Renal cortex interstitium (tissue), 11 donors: ENCODE data around the gene RHOXF2. TPM values are rescaled to one million over a fixed set of nuclear protein-coding genes. Genes with fewer than 3 reads are reported as not detected.
"Not testable (repeated sequence)": the region's sequence is repeated elsewhere in the genome, so short reads cannot be mapped to it uniquely, and the experiment has no call there.

Experiments
- DNase-seq, 11 donors: peaks; one replicate each; pipeline ENCODE4 v3.0.0-alpha.2; 2013; ENCODE audit warnings: low read depth in 9 of 11, low spot score in 4 of 11; ENCODE audit errors: extremely low read depth in 1 of 11
- polyA plus RNA-seq, 3 donors: library from polyadenylated mRNA; unstranded; fragments of 120-200 nt; gene quantifications; one replicate each; pipeline ENCODE4 v1.2.1, GENCODE V29; 2013; ENCODE audit not compliant: insufficient read length in 3 of 3

Gene RHOXF2
- polyA plus RNA-seq, 3 donors = 0.06 to 0.18 TPM; not detected in 1

- DNase-seq = not testable (repeated sequence)
Measured at GRCh38 chrX:120193720-120194119, 35.3 kb downstream of the RHOXF2 start.

GRCh38 chrX:120195786-120196185 lies 37.4 kb downstream of the RHOXF2 start:
- not testable (repeated sequence) for DNase-seq

DNA sequence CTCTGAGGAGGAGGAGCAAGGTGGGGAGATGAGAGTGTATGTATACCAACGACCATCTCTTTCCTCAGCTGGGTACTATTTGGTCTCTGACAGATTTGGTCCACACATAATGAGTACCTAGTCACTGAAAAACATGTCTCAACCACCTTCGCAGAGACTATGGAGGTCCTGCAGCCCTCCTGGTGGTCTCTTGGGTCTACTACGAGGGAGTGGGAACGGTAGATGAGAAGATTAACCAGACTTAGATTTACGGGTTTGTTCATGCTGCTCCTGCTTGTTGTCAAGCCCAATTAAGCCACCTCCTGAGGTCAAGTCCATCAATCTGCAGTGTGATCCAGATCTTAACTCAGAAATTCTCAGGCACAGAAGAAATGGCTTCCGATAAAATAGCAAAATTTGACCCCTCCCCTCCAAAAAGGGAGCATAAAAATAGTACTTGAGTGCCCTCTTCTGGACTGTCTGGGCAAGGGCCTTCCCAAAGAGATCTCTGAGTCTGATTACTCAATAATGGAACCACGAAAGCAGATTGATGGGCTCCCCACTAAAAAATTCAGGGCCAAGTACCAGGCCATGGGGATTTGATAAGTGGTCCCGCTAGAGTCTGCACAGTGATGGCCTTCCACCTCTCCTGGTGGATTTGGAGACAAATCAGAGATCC lies 38.3 kb downstream of the RHOXF2 start:
- DNase-seq = not testable (repeated sequence)

GRCh38 chrX:120200851-120201250 lies 42.4 kb downstream of the RHOXF2 start:
- DNase-seq = no peak

GRCh38 chrX:120205816-120206753 lies 47.7 kb downstream of the RHOXF2 start:
- no peak for DNase-seq

GRCh38 chrX:120207009-120207605 lies 48.7 kb downstream of the RHOXF2 start:
- peak in 6 of 11 donors; percentile 1 to 26 (median 18) for DNase-seq

DNA sequence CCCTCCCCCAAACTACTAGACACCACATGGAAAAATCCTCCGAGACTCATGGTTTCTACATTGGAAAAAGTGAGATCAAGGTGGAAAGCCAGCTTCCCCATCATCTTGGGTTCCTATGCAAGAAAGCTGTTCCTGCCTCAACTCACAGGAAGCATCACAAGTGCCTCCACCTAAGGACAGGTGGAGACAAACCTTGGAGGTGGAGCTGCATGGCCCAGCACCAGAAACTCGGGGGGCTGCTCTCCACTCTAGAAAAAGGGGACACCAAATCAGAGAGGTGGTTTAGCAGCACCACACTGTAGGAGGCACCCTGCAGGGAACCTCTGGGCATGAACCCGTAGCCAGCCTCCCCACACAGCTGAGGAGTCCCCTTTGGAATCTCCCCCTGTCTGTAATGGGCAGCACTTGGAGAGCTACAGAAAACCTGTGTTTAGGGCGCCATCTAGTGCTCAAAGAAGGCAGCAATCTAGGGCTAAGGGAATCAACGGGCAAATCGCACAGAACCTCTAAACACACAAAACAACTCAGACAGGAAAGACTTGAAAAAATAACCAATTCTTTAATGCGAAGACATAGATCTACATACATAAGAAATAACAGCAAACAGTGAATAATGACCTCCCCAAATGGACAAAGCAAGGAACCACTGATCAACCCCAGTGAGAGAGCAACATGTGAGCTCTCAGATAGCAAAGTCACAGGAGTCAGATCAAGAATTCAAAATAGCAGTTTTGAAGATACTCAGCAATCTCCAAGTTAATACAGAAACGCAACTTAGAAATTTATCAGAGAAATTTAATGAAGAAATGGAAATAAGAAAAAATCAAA lies 55.2 kb downstream of the RHOXF2 start:
- peak; percentile 25 to 65 (median 42) for DNase-seq

Other genes starting within 250 kb of the RHOXF2 start
- 10 to 100 TPM; 13.4 to 15.6 (median 15.0) TPM for gene NKAP, start 214.9 kb upstream of the RHOXF2 start, polyA plus RNA-seq
- under 1 TPM in 1 of 3 donors, not detected in 2; 0.11 TPM for gene RHOXF2B, start 80.9 kb upstream of the RHOXF2 start, polyA plus RNA-seq
- 1 to 10 TPM in 2 of 3 donors, under 1 TPM in 1; 0.17 to 3.1 (median 1.0) TPM for gene RHOXF1, start 42.7 kb upstream of the RHOXF2 start, polyA plus RNA-seq
- gene ZBTB33, start 92.2 kb downstream of the RHOXF2 start, polyA plus RNA-seq = 10 to 100 TPM; 22.8 to 27.8 (median 25.8) TPM
- under 1 TPM; 0.22 to 0.63 (median 0.27) TPM for gene TMEM255A, start 152.8 kb downstream of the RHOXF2 start, polyA plus RNA-seq
- under 1 TPM in 1 of 3 donors, not detected in 2; 0.09 TPM for gene ATP1B4, start 203.5 kb downstream of the RHOXF2 start, polyA plus RNA-seq